ENCODE data around the gene ACER1. TPM values are rescaled to one million over a fixed set of nuclear protein-coding genes. Genes with fewer than 3 reads are reported as not detected.
"Not testable (repeated sequence)": the region's sequence is repeated elsewhere in the genome, so short reads cannot be mapped to it uniquely, and the experiment has no call there.

ACER1 gene
- total RNA-seq, 1 donor from 2014 or later = not detected

- Mint-ChIP-seq H3K27ac (ENCODE audit: unreplicated experiment) (peak overlapping the region; percentile 86), H3K36me3 (ENCODE audit: unreplicated experiment) (peaks cover 6% of the 10 kb centered on the region), H3K27me3 (ENCODE audit: unreplicated experiment) (no peaks in the 10 kb centered on the region), H3K9me3 (ENCODE audit: unreplicated experiment) (no peaks in the 10 kb centered on the region), H3K4me3 (ENCODE audit: unreplicated experiment) (peak overlapping the region; percentile 86), H3K4me1 (ENCODE audit: unreplicated experiment) (peaks cover 18% of the 10 kb centered on the region)
- no peak for TF ChIP-seq CTCF (IDR thresholded peaks at IDR 0.05)
- no peak for DNase-seq (ENCODE audit: extremely low spot score, unreplicated experiment)
These were observed 28.6 kb upstream of the ACER1 start for GRCh38 chr19:6362027-6362350.

GRCh38 chr19:6360857-6361216 is 27.4 kb upstream of the ACER1 start:
- Mint-ChIP-seq H3K4me3 (ENCODE audit: unreplicated experiment) (peak overlapping the region; percentile 86), H3K27ac (ENCODE audit: unreplicated experiment) (peak overlapping the region; percentile 64), H3K4me1 (ENCODE audit: unreplicated experiment) (peaks cover 18% of the 10 kb centered on the region)
- not testable (repeated sequence) for H3K9me3 Mint-ChIP-seq (ENCODE audit: unreplicated experiment); H3K27me3 Mint-ChIP-seq (ENCODE audit: unreplicated experiment); H3K36me3 Mint-ChIP-seq (ENCODE audit: unreplicated experiment); DNase-seq (ENCODE audit: extremely low spot score, unreplicated experiment)

GRCh38 chr19:6360445-6360844 is 27.0 kb upstream of the ACER1 start:
- DNase-seq (ENCODE audit: extremely low spot score, unreplicated experiment); H3K9me3 Mint-ChIP-seq (ENCODE audit: unreplicated experiment): not testable (repeated sequence)
- peak overlapping the region; percentile 86 for H3K4me3 Mint-ChIP-seq (ENCODE audit: unreplicated experiment)

GRCh38 chr19:6359568-6360341 is 26.3 kb upstream of the ACER1 start:
- Mint-ChIP-seq H3K4me3 (ENCODE audit: unreplicated experiment) (no peak overlapping the region), H3K9me3 (ENCODE audit: unreplicated experiment) (no peaks in the 10 kb centered on the region), H3K27ac (ENCODE audit: unreplicated experiment) (no peak overlapping the region), H3K4me1 (ENCODE audit: unreplicated experiment) (peaks cover 18% of the 10 kb centered on the region), H3K27me3 (ENCODE audit: unreplicated experiment) (no peaks in the 10 kb centered on the region), H3K36me3 (ENCODE audit: unreplicated experiment) (peaks cover 2% of the 10 kb centered on the region)
- no peak for TF ChIP-seq CTCF (IDR thresholded peaks at IDR 0.05)
- DNase-seq (ENCODE audit: extremely low spot score, unreplicated experiment) = no peak

More at GRCh38 chr19:6360445-6360844, 27.0 kb upstream of the ACER1 start:
- H3K4me1 Mint-ChIP-seq (ENCODE audit: unreplicated experiment) = peaks cover 18% of the 10 kb centered on the region
- H3K36me3 Mint-ChIP-seq (ENCODE audit: unreplicated experiment); H3K27ac Mint-ChIP-seq (ENCODE audit: unreplicated experiment); H3K27me3 Mint-ChIP-seq (ENCODE audit: unreplicated experiment): not testable (repeated sequence)

- H3K4me1 Mint-ChIP-seq (ENCODE audit: unreplicated experiment) = peaks cover 14% of the 10 kb centered on the region
- H3K36me3 Mint-ChIP-seq (ENCODE audit: unreplicated experiment) = no peaks in the 10 kb centered on the region
- H3K27ac Mint-ChIP-seq (ENCODE audit: unreplicated experiment) = no peak overlapping the region
- no peak for DNase-seq (ENCODE audit: extremely low spot score, unreplicated experiment)
- no peak for TF ChIP-seq CTCF (IDR thresholded peaks at IDR 0.05)
- H3K4me3 Mint-ChIP-seq (ENCODE audit: unreplicated experiment) = no peak overlapping the region
- no peaks in the 10 kb centered on the region for H3K9me3 Mint-ChIP-seq (ENCODE audit: unreplicated experiment)
- no peaks in the 10 kb centered on the region for H3K27me3 Mint-ChIP-seq (ENCODE audit: unreplicated experiment)
These were observed 24.6 kb upstream of the ACER1 start for GRCh38 chr19:6358003-6358402.

DNA sequence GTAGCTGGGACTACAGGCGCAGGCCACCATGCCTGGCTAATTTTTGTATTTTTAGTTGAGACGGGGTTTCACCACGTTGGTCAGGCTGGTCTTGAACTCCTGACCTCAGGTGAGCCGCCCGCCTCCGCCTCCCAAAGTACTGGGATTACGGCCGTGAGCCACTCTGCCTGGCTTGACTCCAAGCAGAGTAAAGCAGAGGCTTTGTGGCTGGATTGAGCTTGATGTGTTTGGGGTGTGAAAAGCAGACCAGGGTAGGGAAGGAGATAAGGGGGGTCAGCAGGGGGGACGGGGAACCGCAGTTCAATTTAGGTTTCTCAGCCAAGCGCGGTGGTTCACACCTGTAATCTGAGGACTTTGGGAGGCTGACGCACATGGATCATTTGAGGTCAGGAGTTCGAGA is 23.8 kb upstream of the ACER1 start:
- no peaks in the 10 kb centered on the region for H3K27me3 Mint-ChIP-seq (ENCODE audit: unreplicated experiment)
- H3K27ac Mint-ChIP-seq (ENCODE audit: unreplicated experiment) = no peak overlapping the region
- H3K4me1 Mint-ChIP-seq (ENCODE audit: unreplicated experiment) = peaks cover 6% of the 10 kb centered on the region
- peaks cover under 1% of the 10 kb centered on the region for H3K9me3 Mint-ChIP-seq (ENCODE audit: unreplicated experiment)
- no peak overlapping the region for H3K4me3 Mint-ChIP-seq (ENCODE audit: unreplicated experiment)
- DNase-seq (ENCODE audit: extremely low spot score, unreplicated experiment) = no peak
- no peaks in the 10 kb centered on the region for H3K36me3 Mint-ChIP-seq (ENCODE audit: unreplicated experiment)
- TF ChIP-seq CTCF (IDR thresholded peaks at IDR 0.05) = no peak

GRCh38 chr19:6355321-6356040 is 22.1 kb upstream of the ACER1 start:
- not testable (repeated sequence) for H3K4me3 Mint-ChIP-seq (ENCODE audit: unreplicated experiment); H3K36me3 Mint-ChIP-seq (ENCODE audit: unreplicated experiment); H3K4me1 Mint-ChIP-seq (ENCODE audit: unreplicated experiment); H3K9me3 Mint-ChIP-seq (ENCODE audit: unreplicated experiment); H3K27ac Mint-ChIP-seq (ENCODE audit: unreplicated experiment); H3K27me3 Mint-ChIP-seq (ENCODE audit: unreplicated experiment); DNase-seq (ENCODE audit: extremely low spot score, unreplicated experiment)

Measured in osteocyte (in vitro differentiated cells).